Erythroblast (primary cell): ENCODE results near the gene SF3B1.

Source experiments
- GATA1 ChIP-seq: IDR thresholded peaks from 2 replicates; pipeline ENCODE4 v1.6.1; 2011; ENCODE audit warnings: low read depth, mild to moderate bottlenecking, control low read depth, low read length, moderate library complexity
- POLR2A ChIP-seq: IDR thresholded peaks from 2 replicates; pipeline ENCODE4 v1.6.1; 2011; ENCODE audit warnings: mild to moderate bottlenecking, low read length

- TF ChIP-seq POLR2A (no peak), GATA1 (no peak)
These were observed 43.0 kb upstream of the SF3B1 start for GRCh38 chr2:197477797-197478196.
